Measurements from ENCODE around the gene ZCCHC7. TPM values are rescaled to one million over a fixed set of nuclear protein-coding genes. Genes with fewer than 3 reads are reported as not detected.

ZCCHC7 gene
- polyA plus RNA-seq, 2 of the 4 experiments (the other 2 are of a cell fraction), result 15.7 to 30.0 TPM

DNA sequence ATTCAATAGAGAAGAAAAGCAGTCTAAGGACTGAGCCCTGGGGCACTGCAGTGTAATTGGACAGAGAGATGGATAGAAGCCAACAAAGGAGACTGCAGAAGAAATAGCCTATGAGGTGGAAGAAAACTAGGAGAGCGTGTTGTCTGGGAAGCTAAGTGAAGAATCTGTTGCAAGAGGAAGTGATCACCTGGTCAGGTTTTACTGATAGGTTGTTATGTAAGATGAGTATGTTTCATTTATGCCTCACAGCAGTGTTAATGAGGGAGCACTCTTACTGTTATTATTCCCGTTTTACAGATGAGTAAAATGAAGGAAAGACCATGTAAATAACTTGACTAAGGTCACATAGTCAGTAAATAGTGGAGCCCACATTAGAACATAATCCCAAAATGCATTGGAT lies 222.1 kb downstream of the ZCCHC7 start:
- ChIA-PET POLR2A (no interaction called here), CTCF (interaction anchor here (3.4 kb wide), 1 partner anchor 469 kb away, joined by 11 read pairs; no protein-coding TSS in a partner anchor)
- Histone ChIP-seq H3K27ac (no peak overlapping the region), H3K9me3 (no peaks in the 10 kb centered on the region), H3K4me2 (no peak overlapping the region), H3K4me1 (no peaks in the 10 kb centered on the region), H3K4me3 (no peak overlapping the region)
- TF ChIP-seq KDM1A (IDR thresholded peaks at IDR 0.05; ENCODE audit: low read depth) (no peak), CEBPB (IDR thresholded peaks at IDR 0.05) (no peak), CBX2 (IDR thresholded peaks at IDR 0.05; ENCODE audit: borderline replicate concordance, low read depth) (no peak), TP53 (CRISPR knock-in tag; IDR thresholded peaks at IDR 0.05) (no peak), CHD2 (IDR thresholded peaks at IDR 0.05; ENCODE audit: low read length, partially characterized antibody) (no peak), TFCP2L1 (CRISPR knock-in tag; IDR thresholded peaks at IDR 0.05) (no peak), BHLHE40 (IDR thresholded peaks at IDR 0.05; ENCODE audit: low read depth, low read length) (no peak), HOXB13 (CRISPR knock-in tag; IDR thresholded peaks at IDR 0.05; ENCODE audit: low read depth) (no peak), PHF8 (IDR thresholded peaks at IDR 0.05; ENCODE audit: borderline replicate concordance, low read depth) (no peak), PBX3 (IDR thresholded peaks at IDR 0.05) (no peak), E2F6 (IDR thresholded peaks at IDR 0.05; ENCODE audit: borderline replicate concordance, low read depth) (no peak), FOSB (CRISPR knock-in tag; IDR thresholded peaks at IDR 0.05) (no peak), MAZ (IDR thresholded peaks at IDR 0.05; ENCODE audit: borderline replicate concordance, low read depth, low read length) (no peak), ZNF302 (CRISPR knock-in tag; IDR thresholded peaks at IDR 0.05) (no peak), USF2 (IDR thresholded peaks at IDR 0.05) (no peak), RARB (CRISPR knock-in tag; IDR thresholded peaks at IDR 0.05) (no peak)
- TF ChIP-seq, protein P1, sequence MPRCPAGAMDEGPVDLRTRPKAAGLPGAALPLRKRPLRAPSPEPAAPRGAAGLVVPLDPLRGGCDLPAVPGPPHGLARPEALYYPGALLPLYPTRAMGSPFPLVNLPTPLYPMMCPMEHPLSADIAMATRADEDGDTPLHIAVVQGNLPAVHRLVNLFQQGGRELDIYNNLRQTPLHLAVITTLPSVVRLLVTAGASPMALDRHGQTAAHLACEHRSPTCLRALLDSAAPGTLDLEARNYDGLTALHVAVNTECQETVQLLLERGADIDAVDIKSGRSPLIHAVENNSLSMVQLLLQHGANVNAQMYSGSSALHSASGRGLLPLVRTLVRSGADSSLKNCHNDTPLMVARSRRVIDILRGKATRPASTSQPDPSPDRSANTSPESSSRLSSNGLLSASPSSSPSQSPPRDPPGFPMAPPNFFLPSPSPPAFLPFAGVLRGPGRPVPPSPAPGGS (IDR thresholded peaks at IDR 0.05), result no peak
- TF ChIP-seq, protein P2, sequence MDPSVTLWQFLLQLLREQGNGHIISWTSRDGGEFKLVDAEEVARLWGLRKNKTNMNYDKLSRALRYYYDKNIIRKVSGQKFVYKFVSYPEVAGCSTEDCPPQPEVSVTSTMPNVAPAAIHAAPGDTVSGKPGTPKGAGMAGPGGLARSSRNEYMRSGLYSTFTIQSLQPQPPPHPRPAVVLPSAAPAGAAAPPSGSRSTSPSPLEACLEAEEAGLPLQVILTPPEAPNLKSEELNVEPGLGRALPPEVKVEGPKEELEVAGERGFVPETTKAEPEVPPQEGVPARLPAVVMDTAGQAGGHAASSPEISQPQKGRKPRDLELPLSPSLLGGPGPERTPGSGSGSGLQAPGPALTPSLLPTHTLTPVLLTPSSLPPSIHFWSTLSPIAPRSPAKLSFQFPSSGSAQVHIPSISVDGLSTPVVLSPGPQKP (IDR thresholded peaks at IDR 0.05; ENCODE audit: low read depth, low read length), result no peak
- DNase-seq (ENCODE audit: low read depth in 1 of 2, low spot score in 1 of 2), result no peak
- FAIRE-seq, result no peak
- no peak for ATAC-seq
- 82% methylated on average over 2 of the region's 2 CpGs for WGBS (ENCODE audit: missing lambda C conversion rate)

DNA sequence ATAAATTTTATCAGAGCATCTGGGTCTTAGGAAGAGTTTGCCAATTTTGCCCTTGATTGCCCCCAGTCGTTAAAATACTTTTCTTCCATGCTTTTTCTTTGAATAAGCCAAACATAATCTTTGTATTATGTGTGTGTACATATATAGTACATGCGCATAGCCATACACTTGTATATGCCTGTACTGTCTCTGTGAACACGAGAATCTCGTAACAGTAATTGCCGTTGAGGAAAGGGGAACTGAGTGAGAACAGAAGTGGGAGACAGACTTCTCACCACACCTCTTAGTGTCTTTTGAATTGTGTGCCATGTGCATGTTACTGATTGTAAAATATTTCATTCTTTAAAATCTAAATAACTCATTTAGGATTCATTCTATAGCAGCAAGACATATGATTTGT lies 222.5 kb downstream of the ZCCHC7 start:
- Histone ChIP-seq H3K4me3 (no peak overlapping the region), H3K9me3 (no peaks in the 10 kb centered on the region), H3K4me1 (no peaks in the 10 kb centered on the region), H3K4me2 (no peak overlapping the region), H3K27ac (no peak overlapping the region)
- WGBS (ENCODE audit: missing lambda C conversion rate), result 75% methylated on average over 5 of the region's 5 CpGs
- CTCF ChIA-PET, result no interaction called here
- no peak for DNase-seq (ENCODE audit: low read depth in 1 of 2, low spot score in 1 of 2)
- POLR2A ChIA-PET, result no interaction called here
- ATAC-seq, result no peak
- no peak for FAIRE-seq
- TF ChIP-seq ZSCAN20 (CRISPR knock-in tag; IDR thresholded peaks at IDR 0.05), result no peak
- no peak for TF ChIP-seq HOXB13 (CRISPR knock-in tag; IDR thresholded peaks at IDR 0.05; ENCODE audit: low read depth)
- no peak for TF ChIP-seq HOXB5 (CRISPR knock-in tag; IDR thresholded peaks at IDR 0.05)
- TF ChIP-seq SREBF2 (IDR thresholded peaks at IDR 0.05), result no peak
- no peak for TF ChIP-seq USF2 (IDR thresholded peaks at IDR 0.05)
- no peak for TF ChIP-seq ATOH8 (CRISPR knock-in tag; IDR thresholded peaks at IDR 0.05; ENCODE audit: low read depth)
- no peak for TF ChIP-seq GATA3 (IDR thresholded peaks at IDR 0.05; ENCODE audit: borderline replicate concordance)
- no peak for TF ChIP-seq HEYL (CRISPR knock-in tag; IDR thresholded peaks at IDR 0.05)
- no peak for TF ChIP-seq POLR2A (IDR thresholded peaks at IDR 0.05; ENCODE audit: low read length)
- TF ChIP-seq HDAC2 (IDR thresholded peaks at IDR 0.05), result no peak
- TF ChIP-seq HES2 (IDR thresholded peaks at IDR 0.05), result no peak
- no peak for TF ChIP-seq REST (IDR thresholded peaks at IDR 0.05)
- TF ChIP-seq KDM5A (IDR thresholded peaks at IDR 0.05), result no peak
